Fibroblast of the aortic adventitia (primary cell): ENCODE measurements around the gene GABARAPL2. TPM values are rescaled to one million over a fixed set of nuclear protein-coding genes. Genes with fewer than 3 reads are reported as not detected.

ENCODE experiments used
- DNase-seq: peaks from one replicate; pipeline ENCODE4 v3.0.0-alpha.2; 2010; ENCODE audit warnings: low read depth
- H3K4me3 ChIP-seq: 2 replicates; pipeline ENCODE4 v1.5.1; 2011; ENCODE audit warnings: low read depth, mild to moderate bottlenecking, control low read depth, low read length, moderate library complexity
- total RNA-seq: library from RNA; depleted of rRNA; stranded (reverse); fragments of >200 nt; gene quantifications from 2 replicates; pipeline ENCODE4 v1.2.3, GENCODE V29; 2012; ENCODE audit warnings: low replicate concordance
- TF ChIP-seq, protein P1 (sequence below): IDR thresholded peaks from 2 replicates; pipeline ENCODE4 v1.5.1; 2011; ENCODE audit warnings: mild to moderate bottlenecking, low read length, control low read depth, inconsistent platforms; ENCODE audit not compliant: insufficient read depth

The GABARAPL2 gene
- total RNA-seq, 1 donor = 46.5 TPM

GRCh38 chr16:75622761-75623605, 56.8 kb downstream of the GABARAPL2 start, which contains the start of gene ADAT1:
ADAT1 (minus strand) TSS chr16:75623281; CDS start chr16:75620799, 2,482 bp downstream.
- TF ChIP-seq, protein P1, sequence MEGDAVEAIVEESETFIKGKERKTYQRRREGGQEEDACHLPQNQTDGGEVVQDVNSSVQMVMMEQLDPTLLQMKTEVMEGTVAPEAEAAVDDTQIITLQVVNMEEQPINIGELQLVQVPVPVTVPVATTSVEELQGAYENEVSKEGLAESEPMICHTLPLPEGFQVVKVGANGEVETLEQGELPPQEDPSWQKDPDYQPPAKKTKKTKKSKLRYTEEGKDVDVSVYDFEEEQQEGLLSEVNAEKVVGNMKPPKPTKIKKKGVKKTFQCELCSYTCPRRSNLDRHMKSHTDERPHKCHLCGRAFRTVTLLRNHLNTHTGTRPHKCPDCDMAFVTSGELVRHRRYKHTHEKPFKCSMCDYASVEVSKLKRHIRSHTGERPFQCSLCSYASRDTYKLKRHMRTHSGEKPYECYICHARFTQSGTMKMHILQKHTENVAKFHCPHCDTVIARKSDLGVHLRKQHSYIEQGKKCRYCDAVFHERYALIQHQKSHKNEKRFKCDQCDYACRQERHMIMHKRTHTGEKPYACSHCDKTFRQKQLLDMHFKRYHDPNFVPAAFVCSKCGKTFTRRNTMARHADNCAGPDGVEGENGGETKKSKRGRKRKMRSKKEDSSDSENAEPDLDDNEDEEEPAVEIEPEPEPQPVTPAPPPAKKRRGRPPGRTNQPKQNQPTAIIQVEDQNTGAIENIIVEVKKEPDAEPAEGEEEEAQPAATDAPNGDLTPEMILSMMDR = no peak
- DNase-seq = peak; percentile 97

DNA sequence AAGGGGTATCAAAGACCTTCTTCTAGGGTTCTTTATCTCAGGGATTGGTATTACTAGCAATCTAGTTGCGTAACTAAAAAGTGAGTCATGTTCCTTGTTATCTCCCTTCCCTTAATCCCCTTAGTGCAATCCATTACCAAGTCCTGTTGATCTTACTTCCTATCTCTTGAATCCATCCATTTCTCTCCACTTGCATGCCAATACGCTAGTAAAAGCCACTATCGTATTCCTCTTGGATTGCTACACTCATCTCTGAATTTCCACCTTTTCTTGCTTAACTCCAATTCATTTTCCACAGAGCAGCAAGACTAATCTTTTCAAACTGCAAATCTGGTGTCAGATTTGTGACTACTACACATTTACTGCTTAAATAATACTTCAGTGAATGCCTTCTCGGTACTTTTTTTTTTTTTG, 58.7 kb downstream of the GABARAPL2 start:
- TF ChIP-seq, protein P1 = no peak
- peak; percentile 81 for DNase-seq
- H3K4me3 ChIP-seq = no peak overlapping the region

More at GRCh38 chr16:75622761-75623605, 56.8 kb downstream of the GABARAPL2 start, which contains the start of gene ADAT1:
- H3K4me3 ChIP-seq = peak within 1 kb of the TSS; percentile 87

DNA sequence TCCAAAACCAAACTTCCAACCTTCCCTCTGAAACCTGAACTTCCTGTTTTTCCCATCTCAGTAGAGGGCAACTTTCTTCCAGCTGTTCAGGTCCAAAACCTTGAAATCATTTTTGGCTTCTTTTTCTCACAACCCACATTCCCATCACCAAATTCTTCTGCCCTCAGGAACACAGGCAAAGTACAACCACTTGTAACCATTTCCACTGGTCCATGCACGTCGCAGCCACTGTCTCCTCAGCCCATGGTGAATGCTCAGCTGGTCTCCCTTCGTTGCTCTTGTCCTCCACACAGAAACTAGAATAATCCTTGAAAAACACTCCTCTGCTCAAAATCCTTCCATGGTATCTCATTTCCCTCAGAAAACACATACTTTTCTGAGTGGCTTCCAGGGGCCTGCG, 60.6 kb downstream of the GABARAPL2 start:
- TF ChIP-seq, protein P1 = no peak
- H3K4me3 ChIP-seq = no peak overlapping the region
- no peak for DNase-seq

Other genes starting within 250 kb of the GABARAPL2 start
- 47.0 and 108 TPM in 2 replicates for gene CFDP1, start 132.9 kb upstream of the GABARAPL2 start, total RNA-seq
- gene TMEM170A, start 101.7 kb upstream of the GABARAPL2 start, total RNA-seq = 7.0 and 13.6 TPM in 2 replicates
- gene CHST6, start 70.9 kb upstream of the GABARAPL2 start, total RNA-seq = 0.16 and 0.27 TPM in 2 replicates
- gene CHST5, start 30.3 kb upstream of the GABARAPL2 start, total RNA-seq = 0.09 TPM in 1 of 2 replicates, not detected in the other
- 6.4 and 13.9 TPM in 2 replicates for gene TMEM231, start 10.1 kb upstream of the GABARAPL2 start, total RNA-seq
- gene ADAT1, start 56.9 kb downstream of the GABARAPL2 start, total RNA-seq = 32.9 and 65.1 TPM in 2 replicates
- 75.6 and 144 TPM in 2 replicates for gene KARS1, start 81.3 kb downstream of the GABARAPL2 start, total RNA-seq
- 42.5 and 78.1 TPM in 2 replicates for gene TERF2IP, start 81.4 kb downstream of the GABARAPL2 start, total RNA-seq
- not detected in 2 replicates for gene CPHXL2, start 110.6 kb downstream of the GABARAPL2 start, total RNA-seq
- gene DUXB, start 135.1 kb downstream of the GABARAPL2 start, total RNA-seq = not detected in 2 replicates
- not detected in 2 replicates for gene CPHXL, start 160.1 kb downstream of the GABARAPL2 start, total RNA-seq